ENCODE results near the gene NOS1.

NOS1 gene

GRCh38 chr12:117158911-117159553 lies 202.4 kb downstream of the NOS1 start:
- Histone ChIP-seq H2AK5ac (ENCODE audit: low read length) (no peak overlapping the region), H3K18ac (ENCODE audit: low read length) (no peak overlapping the region), H2BK5ac (ENCODE audit: low read depth, low read length, poor library complexity) (no peak overlapping the region), H3K27ac (ENCODE audit: low read depth, low read length) (no peak overlapping the region), H3K27me3 (ENCODE audit: insufficient read depth, low read length) (no peaks in the 10 kb centered on the region), H3K4me3 (ENCODE audit: low read depth, low read length) (no peak overlapping the region), H3K4me1 (ENCODE audit: control insufficient read depth in 1 of 2, insufficient read depth in 2 of 2, low read length in 2 of 2) (no peaks in the 10 kb centered on the region), H3K79me1 (ENCODE audit: low read length) (no peaks in the 10 kb centered on the region), H3K79me2 (ENCODE audit: control insufficient read depth, insufficient read depth, low read length, poor library complexity) (no peaks in the 10 kb centered on the region), H3K36me3 (ENCODE audit: control insufficient read depth in 1 of 2, insufficient read depth in 2 of 2, low read length in 2 of 2) (peaks cover 50 to 72% of the 10 kb centered on the region in 2 experiments), H4K91ac (ENCODE audit: low read depth, low read length) (no peak overlapping the region), H2BK120ac (ENCODE audit: insufficient read depth, low read length, poor library complexity) (no peak overlapping the region), H3K4me2 (ENCODE audit: low read length) (no peak overlapping the region), H2AFZ (ENCODE audit: insufficient read depth, low read length, poor library complexity) (no peak overlapping the region), H3K9me3 (ENCODE audit: insufficient read depth, low read depth, low read length) (no peaks in the 10 kb centered on the region), H3K14ac (ENCODE audit: low read length) (no peak overlapping the region), H4K12ac (ENCODE audit: low read depth, low read length) (no peak overlapping the region), H2BK12ac (ENCODE audit: low read length) (no peak overlapping the region), H3K9ac (ENCODE audit: low read length) (no peak overlapping the region), H3K4ac (ENCODE audit: low read depth, low read length) (no peak overlapping the region), H3K23ac (ENCODE audit: low read length) (no peak overlapping the region), H4K8ac (ENCODE audit: low read depth, low read length) (no peak overlapping the region)
- WGBS (ENCODE audit: extremely low coverage, insufficient coverage, insufficient read length) = no CpG with 5 or more reads among the region's 7 CpGs
- peak; percentile 66 to 88 for DNase-seq

Measured in trophoblast cell (in vitro differentiated cells and primary cell).